ENCODE data around the gene SPTBN1. TPM values are rescaled to one million over a fixed set of nuclear protein-coding genes. Genes with fewer than 3 reads are reported as not detected.

Gene SPTBN1
- total RNA-seq, 2 experiments from 2014 or later, result 132 to 183 TPM

DNA sequence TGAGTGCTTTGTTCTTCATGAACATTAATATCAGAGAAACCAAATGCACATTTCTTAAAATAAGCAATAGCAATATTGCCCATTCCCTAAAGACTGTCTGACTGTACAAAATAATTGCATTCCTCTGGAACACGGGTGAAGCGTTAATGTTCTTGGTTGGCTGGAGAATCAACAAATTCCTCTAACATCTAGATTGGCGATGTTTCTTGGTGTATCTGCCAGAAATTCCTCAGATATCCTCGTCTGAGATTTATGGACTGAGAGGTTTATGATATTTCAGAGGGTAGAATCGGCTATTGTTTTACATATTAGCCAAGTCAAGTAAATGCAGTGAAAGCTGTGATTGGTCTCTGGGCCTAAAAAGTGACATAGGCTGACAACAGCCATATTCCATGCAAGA lies 27.1 kb upstream of the SPTBN1 start:
- H3K79me2 ChIP-seq (ENCODE audit: insufficient read depth, low read depth, low read length), result no peaks in the 10 kb centered on the region
- H2AFZ ChIP-seq (ENCODE audit: low read length), result no peak overlapping the region
- no peak overlapping the region for H3K4me3 ChIP-seq (ENCODE audit: low read depth, low read length, poor library complexity, severe bottlenecking)
- BruUV-seq (replicated peaks), result no TSS peak
- H3K36me3 ChIP-seq (ENCODE audit: insufficient read depth, low read length), result no peaks in the 10 kb centered on the region
- H3K4me1 ChIP-seq (ENCODE audit: insufficient read depth, low read length, poor library complexity, severe bottlenecking), result peaks cover 9% of the 10 kb centered on the region
- H3K9me2 ChIP-seq (ENCODE audit: insufficient read depth, low read length), result no peaks in the 10 kb centered on the region
- CTCF ChIA-PET (ENCODE audit: unreplicated experiment), result no interaction called here
- no peak overlapping the region for H3K4me2 ChIP-seq (ENCODE audit: low read length)
- H3K27ac ChIP-seq (ENCODE audit: low read depth, low read length, poor library complexity, severe bottlenecking), result no peak overlapping the region
- no peaks in the 10 kb centered on the region for H4K20me1 ChIP-seq (ENCODE audit: insufficient read depth, low read length)
- DNase-seq (ENCODE audit: low spot score), result no peak
- POLR2A ChIA-PET, result no interaction called here
- no peak for TF ChIP-seq EZH2phosphoT487 (IDR thresholded peaks at IDR 0.05; ENCODE audit: borderline replicate concordance, low read depth, low read length)
- intact Hi-C loops (cut with micrococcal nuclease; ENCODE audit: unreplicated experiment), result no loop called here
- no peaks in the 10 kb centered on the region for H3K9me3 ChIP-seq (ENCODE audit: low read length)

DNA sequence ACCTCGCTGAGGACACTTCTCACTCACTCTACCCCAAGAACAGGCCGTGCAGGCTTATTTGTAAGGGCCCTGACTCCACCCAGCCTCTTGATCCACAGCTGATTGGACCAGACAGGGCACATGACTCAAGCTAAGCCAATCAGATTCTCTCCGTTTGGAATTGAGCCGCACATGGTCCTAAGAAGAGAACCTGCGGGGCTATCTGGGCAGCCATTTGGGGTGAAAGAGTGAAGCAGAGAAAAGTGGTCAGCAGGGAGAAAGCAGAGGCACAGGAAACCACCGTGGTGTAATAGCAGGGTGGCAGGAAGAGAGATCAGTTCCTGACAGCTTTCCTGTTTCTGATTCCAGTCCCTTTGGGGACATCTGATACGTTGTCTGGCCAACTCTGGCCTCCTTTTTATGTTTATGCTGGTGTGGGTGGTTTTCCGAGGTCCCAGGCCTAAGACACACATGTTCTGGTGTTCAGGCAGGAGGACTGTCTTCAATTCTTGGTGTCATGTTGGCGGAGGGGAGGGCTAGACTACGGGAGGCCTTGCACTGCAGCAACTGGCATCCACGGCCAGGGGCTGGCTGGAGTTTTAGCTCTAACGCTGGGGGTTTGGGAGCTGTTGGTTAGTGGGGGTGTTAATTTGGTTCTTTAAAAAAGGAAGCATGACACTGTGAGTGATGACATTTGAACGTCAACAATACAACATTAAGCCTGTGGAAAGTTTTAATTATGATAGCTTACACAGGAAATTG lies 26.1 kb upstream of the SPTBN1 start:
- Histone ChIP-seq H2AFZ (ENCODE audit: low read length) (peak overlapping the region; percentile 76; the same call in 1 of the 2 replicates), H3K9me3 (ENCODE audit: low read length) (no peaks in the 10 kb centered on the region), H3K36me3 (ENCODE audit: insufficient read depth, low read length) (no peaks in the 10 kb centered on the region), H3K9me2 (ENCODE audit: insufficient read depth, low read length) (no peaks in the 10 kb centered on the region), H3K4me1 (ENCODE audit: insufficient read depth, low read length, poor library complexity, severe bottlenecking) (peaks cover 9% of the 10 kb centered on the region), H3K4me2 (ENCODE audit: low read length) (no peak overlapping the region), H3K4me3 (ENCODE audit: low read depth, low read length, poor library complexity, severe bottlenecking) (no peak overlapping the region), H4K20me1 (ENCODE audit: insufficient read depth, low read length) (no peaks in the 10 kb centered on the region), H3K27ac (ENCODE audit: low read depth, low read length, poor library complexity, severe bottlenecking) (no peak overlapping the region), H3K79me2 (ENCODE audit: insufficient read depth, low read depth, low read length) (no peaks in the 10 kb centered on the region)
- no TSS peak for BruUV-seq (replicated peaks)
- intact Hi-C loops (cut with micrococcal nuclease; ENCODE audit: unreplicated experiment), result no loop called here
- POLR2A ChIA-PET, result interaction anchor here (0.6 kb wide), 1 partner anchor 522 kb away, joined by 4 read pairs; no protein-coding TSS in a partner anchor
- TF ChIP-seq EZH2phosphoT487 (IDR thresholded peaks at IDR 0.05; ENCODE audit: borderline replicate concordance, low read depth, low read length), result no peak
- TF ChIP-seq, protein P1, sequence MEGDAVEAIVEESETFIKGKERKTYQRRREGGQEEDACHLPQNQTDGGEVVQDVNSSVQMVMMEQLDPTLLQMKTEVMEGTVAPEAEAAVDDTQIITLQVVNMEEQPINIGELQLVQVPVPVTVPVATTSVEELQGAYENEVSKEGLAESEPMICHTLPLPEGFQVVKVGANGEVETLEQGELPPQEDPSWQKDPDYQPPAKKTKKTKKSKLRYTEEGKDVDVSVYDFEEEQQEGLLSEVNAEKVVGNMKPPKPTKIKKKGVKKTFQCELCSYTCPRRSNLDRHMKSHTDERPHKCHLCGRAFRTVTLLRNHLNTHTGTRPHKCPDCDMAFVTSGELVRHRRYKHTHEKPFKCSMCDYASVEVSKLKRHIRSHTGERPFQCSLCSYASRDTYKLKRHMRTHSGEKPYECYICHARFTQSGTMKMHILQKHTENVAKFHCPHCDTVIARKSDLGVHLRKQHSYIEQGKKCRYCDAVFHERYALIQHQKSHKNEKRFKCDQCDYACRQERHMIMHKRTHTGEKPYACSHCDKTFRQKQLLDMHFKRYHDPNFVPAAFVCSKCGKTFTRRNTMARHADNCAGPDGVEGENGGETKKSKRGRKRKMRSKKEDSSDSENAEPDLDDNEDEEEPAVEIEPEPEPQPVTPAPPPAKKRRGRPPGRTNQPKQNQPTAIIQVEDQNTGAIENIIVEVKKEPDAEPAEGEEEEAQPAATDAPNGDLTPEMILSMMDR (conservative IDR thresholded peaks at IDR 0.05; ENCODE audit: low read length), result no peak
- CTCF ChIA-PET (ENCODE audit: unreplicated experiment), result no interaction called here
- DNase-seq (ENCODE audit: low spot score), result no peak

DNA sequence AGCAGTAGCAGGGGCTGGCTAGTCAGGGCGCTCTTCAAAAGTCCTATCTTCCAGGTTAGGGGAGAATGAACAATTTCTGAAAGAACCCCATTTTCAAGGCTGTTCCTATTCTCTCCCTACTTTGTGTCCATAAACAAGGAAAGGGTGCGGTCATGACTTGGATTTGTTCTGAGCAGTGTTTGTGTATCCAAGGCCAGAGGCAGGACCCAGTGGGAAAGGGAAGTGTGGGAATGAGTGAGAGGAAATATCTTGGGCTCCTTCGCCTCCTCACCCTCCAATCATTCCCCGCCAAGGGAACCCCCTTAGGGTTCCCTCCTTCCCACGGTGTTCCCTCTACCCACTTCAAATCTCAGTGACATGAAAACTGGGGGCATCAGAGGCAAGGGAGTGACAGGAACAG lies 25.5 kb upstream of the SPTBN1 start:
- no peak for TF ChIP-seq EZH2phosphoT487 (IDR thresholded peaks at IDR 0.05; ENCODE audit: borderline replicate concordance, low read depth, low read length)
- TF ChIP-seq, protein P1 (conservative IDR thresholded peaks at IDR 0.05; ENCODE audit: low read length), result no peak
- H3K4me1 ChIP-seq (ENCODE audit: insufficient read depth, low read length, poor library complexity, severe bottlenecking), result peaks cover 9% of the 10 kb centered on the region
- no peaks in the 10 kb centered on the region for H3K36me3 ChIP-seq (ENCODE audit: insufficient read depth, low read length)
- no peaks in the 10 kb centered on the region for H3K9me3 ChIP-seq (ENCODE audit: low read length)
- H4K20me1 ChIP-seq (ENCODE audit: insufficient read depth, low read length), result no peaks in the 10 kb centered on the region
- DNase-seq (ENCODE audit: low spot score), result no peak
- BruUV-seq (replicated peaks), result no TSS peak
- no peak overlapping the region for H3K4me2 ChIP-seq (ENCODE audit: low read length)
- H3K9me2 ChIP-seq (ENCODE audit: insufficient read depth, low read length), result no peaks in the 10 kb centered on the region
- no peaks in the 10 kb centered on the region for H3K79me2 ChIP-seq (ENCODE audit: insufficient read depth, low read depth, low read length)
- ChIA-PET CTCF (ENCODE audit: unreplicated experiment) (no interaction called here), POLR2A (no interaction called here)
- no peak overlapping the region for H3K27ac ChIP-seq (ENCODE audit: low read depth, low read length, poor library complexity, severe bottlenecking)
- intact Hi-C loops (cut with micrococcal nuclease; ENCODE audit: unreplicated experiment), result no loop called here
- no peak overlapping the region for H3K4me3 ChIP-seq (ENCODE audit: low read depth, low read length, poor library complexity, severe bottlenecking)
- peak overlapping the region; percentile 76; the same call in 1 of the 2 replicates for H2AFZ ChIP-seq (ENCODE audit: low read length)

All from OCI-LY7 (cell line).